ENCODE results near the gene BCL2L2.

The BCL2L2 gene

GRCh38 chr14:23349156-23349845 lies 42.7 kb downstream of the BCL2L2 start:
- Histone ChIP-seq H3K9me3 (ENCODE audit: control insufficient read depth in 2 of 2, low read length in 2 of 2) (no peaks in the 10 kb centered on the region), H3K36me3 (ENCODE audit: control insufficient read depth in 2 of 2, insufficient read depth in 2 of 2, low read length in 2 of 2) (peaks cover 0 to 2% of the 10 kb centered on the region in 2 donors), H3K4me3 (ENCODE audit: low read length in 2 of 2) (no peak overlapping the region), H3K27me3 (ENCODE audit: control insufficient read depth in 1 of 2, insufficient read depth in 2 of 2, low read length in 2 of 2) (no peaks in the 10 kb centered on the region), H3K27ac (ENCODE audit: low read length) (no peak overlapping the region), H3K4me1 (ENCODE audit: control insufficient read depth, insufficient read depth, low read length) (peaks cover 19% of the 10 kb centered on the region), H3K9ac (ENCODE audit: low read length in 2 of 2) (no peak overlapping the region)

- Histone ChIP-seq H3K9me3 (ENCODE audit: control insufficient read depth in 2 of 2, low read length in 2 of 2) (no peaks in the 10 kb centered on the region), H3K4me3 (ENCODE audit: low read length in 2 of 2) (peak overlapping the region; percentile 23 to 81), H3K27me3 (ENCODE audit: control insufficient read depth in 1 of 2, insufficient read depth in 2 of 2, low read length in 2 of 2) (no peaks in the 10 kb centered on the region), H3K9ac (ENCODE audit: low read length in 2 of 2) (peak overlapping the region in 1 of 2 donors; percentile 55), H3K36me3 (ENCODE audit: control insufficient read depth in 2 of 2, insufficient read depth in 2 of 2, low read length in 2 of 2) (peaks cover 0 to 2% of the 10 kb centered on the region in 2 donors), H3K4me1 (ENCODE audit: control insufficient read depth, insufficient read depth, low read length) (peaks cover 19% of the 10 kb centered on the region), H3K27ac (ENCODE audit: low read length) (peak overlapping the region; percentile 42)
These were observed 45.3 kb downstream of the BCL2L2 start for GRCh38 chr14:23351681-23352505.

- Histone ChIP-seq H3K4me3 (ENCODE audit: low read length in 2 of 2) (peak within 1 kb of the TSS; percentile 23 to 81), H3K4me1 (ENCODE audit: control insufficient read depth, insufficient read depth, low read length) (peaks cover 19% of the 10 kb centered on the region), H3K9ac (ENCODE audit: low read length in 2 of 2) (peak within 1 kb of the TSS; percentile 13 to 55), H3K9me3 (ENCODE audit: control insufficient read depth in 2 of 2, low read length in 2 of 2) (no peaks in the 10 kb centered on the region), H3K27me3 (ENCODE audit: control insufficient read depth in 1 of 2, insufficient read depth in 2 of 2, low read length in 2 of 2) (no peaks in the 10 kb centered on the region), H3K27ac (ENCODE audit: low read length) (peak within 1 kb of the TSS; percentile 42), H3K36me3 (ENCODE audit: control insufficient read depth in 2 of 2, insufficient read depth in 2 of 2, low read length in 2 of 2) (peaks cover 0 to 3% of the 10 kb centered on the region in 2 donors)
These were observed 46.1 kb downstream of the BCL2L2 start, which contains the start of gene SLC22A17 for GRCh38 chr14:23352506-23353432. Gene SLC22A17, minus strand, starts transcription at chr14:23352887.

GRCh38 chr14:23353433-23353780 lies 46.8 kb downstream of the BCL2L2 start:
- Histone ChIP-seq H3K27ac (ENCODE audit: low read length) (peak overlapping the region; percentile 42), H3K27me3 (ENCODE audit: control insufficient read depth in 1 of 2, insufficient read depth in 2 of 2, low read length in 2 of 2) (no peaks in the 10 kb centered on the region), H3K4me1 (ENCODE audit: control insufficient read depth, insufficient read depth, low read length) (peaks cover 19% of the 10 kb centered on the region), H3K9ac (ENCODE audit: low read length in 2 of 2) (no peak overlapping the region), H3K9me3 (ENCODE audit: control insufficient read depth in 2 of 2, low read length in 2 of 2) (no peaks in the 10 kb centered on the region), H3K36me3 (ENCODE audit: control insufficient read depth in 2 of 2, insufficient read depth in 2 of 2, low read length in 2 of 2) (peaks cover 0 to 6% of the 10 kb centered on the region in 2 donors), H3K4me3 (ENCODE audit: low read length in 2 of 2) (no peak overlapping the region)

GRCh38 chr14:23354990-23355389 lies 48.4 kb downstream of the BCL2L2 start:
- no peaks in the 10 kb centered on the region for H3K27me3 ChIP-seq (ENCODE audit: control insufficient read depth in 1 of 2, insufficient read depth in 2 of 2, low read length in 2 of 2)
- no peak overlapping the region for H3K9ac ChIP-seq (ENCODE audit: low read length in 2 of 2)
- no peaks in the 10 kb centered on the region for H3K9me3 ChIP-seq (ENCODE audit: control insufficient read depth in 2 of 2, low read length in 2 of 2)
- peaks cover 20% of the 10 kb centered on the region for H3K4me1 ChIP-seq (ENCODE audit: control insufficient read depth, insufficient read depth, low read length)
- peaks cover 0 to 6% of the 10 kb centered on the region in 2 donors for H3K36me3 ChIP-seq (ENCODE audit: control insufficient read depth in 2 of 2, insufficient read depth in 2 of 2, low read length in 2 of 2)
- no peak overlapping the region for H3K27ac ChIP-seq (ENCODE audit: low read length)
- no peak overlapping the region for H3K4me3 ChIP-seq (ENCODE audit: low read length in 2 of 2)

GRCh38 chr14:23355871-23356435 lies 49.3 kb downstream of the BCL2L2 start:
- Histone ChIP-seq H3K27ac (ENCODE audit: low read length) (no peak overlapping the region), H3K4me3 (ENCODE audit: low read length in 2 of 2) (no peak overlapping the region), H3K4me1 (ENCODE audit: control insufficient read depth, insufficient read depth, low read length) (peaks cover 25% of the 10 kb centered on the region), H3K9me3 (ENCODE audit: control insufficient read depth in 2 of 2, low read length in 2 of 2) (no peaks in the 10 kb centered on the region), H3K27me3 (ENCODE audit: control insufficient read depth in 1 of 2, insufficient read depth in 2 of 2, low read length in 2 of 2) (no peaks in the 10 kb centered on the region), H3K36me3 (ENCODE audit: control insufficient read depth in 2 of 2, insufficient read depth in 2 of 2, low read length in 2 of 2) (peaks cover 0 to 9% of the 10 kb centered on the region in 2 donors), H3K9ac (ENCODE audit: low read length in 2 of 2) (no peak overlapping the region)

GRCh38 chr14:23356662-23357061 lies 50.0 kb downstream of the BCL2L2 start:
- H3K4me3 ChIP-seq (ENCODE audit: low read length in 2 of 2), result no peak overlapping the region
- no peaks in the 10 kb centered on the region for H3K27me3 ChIP-seq (ENCODE audit: control insufficient read depth in 1 of 2, insufficient read depth in 2 of 2, low read length in 2 of 2)
- H3K9me3 ChIP-seq (ENCODE audit: control insufficient read depth in 2 of 2, low read length in 2 of 2), result no peaks in the 10 kb centered on the region
- no peak overlapping the region for H3K9ac ChIP-seq (ENCODE audit: low read length in 2 of 2)
- H3K36me3 ChIP-seq (ENCODE audit: control insufficient read depth in 2 of 2, insufficient read depth in 2 of 2, low read length in 2 of 2), result peaks cover 0 to 9% of the 10 kb centered on the region in 2 donors
- no peak overlapping the region for H3K27ac ChIP-seq (ENCODE audit: low read length)
- H3K4me1 ChIP-seq (ENCODE audit: control insufficient read depth, insufficient read depth, low read length), result peaks cover 23% of the 10 kb centered on the region

- Histone ChIP-seq H3K4me3 (ENCODE audit: low read length in 2 of 2) (no peak overlapping the region), H3K27me3 (ENCODE audit: control insufficient read depth in 1 of 2, insufficient read depth in 2 of 2, low read length in 2 of 2) (no peaks in the 10 kb centered on the region), H3K4me1 (ENCODE audit: control insufficient read depth, insufficient read depth, low read length) (peaks cover 19% of the 10 kb centered on the region), H3K36me3 (ENCODE audit: control insufficient read depth in 2 of 2, insufficient read depth in 2 of 2, low read length in 2 of 2) (peaks cover 0 to 9% of the 10 kb centered on the region in 2 donors), H3K9me3 (ENCODE audit: control insufficient read depth in 2 of 2, low read length in 2 of 2) (no peaks in the 10 kb centered on the region), H3K27ac (ENCODE audit: low read length) (no peak overlapping the region), H3K9ac (ENCODE audit: low read length in 2 of 2) (no peak overlapping the region)
These were observed 50.6 kb downstream of the BCL2L2 start for GRCh38 chr14:23357261-23357660.

GRCh38 chr14:23358042-23358441 lies 51.4 kb downstream of the BCL2L2 start:
- Histone ChIP-seq H3K4me1 (ENCODE audit: control insufficient read depth, insufficient read depth, low read length) (peaks cover 14% of the 10 kb centered on the region), H3K9me3 (ENCODE audit: control insufficient read depth in 2 of 2, low read length in 2 of 2) (no peaks in the 10 kb centered on the region), H3K27ac (ENCODE audit: low read length) (no peak overlapping the region), H3K4me3 (ENCODE audit: low read length in 2 of 2) (no peak overlapping the region), H3K9ac (ENCODE audit: low read length in 2 of 2) (no peak overlapping the region), H3K27me3 (ENCODE audit: control insufficient read depth in 1 of 2, insufficient read depth in 2 of 2, low read length in 2 of 2) (no peaks in the 10 kb centered on the region), H3K36me3 (ENCODE audit: control insufficient read depth in 2 of 2, insufficient read depth in 2 of 2, low read length in 2 of 2) (peaks cover 0 to 9% of the 10 kb centered on the region in 2 donors)

- Histone ChIP-seq H3K27me3 (ENCODE audit: control insufficient read depth in 1 of 2, insufficient read depth in 2 of 2, low read length in 2 of 2) (no peaks in the 10 kb centered on the region), H3K36me3 (ENCODE audit: control insufficient read depth in 2 of 2, insufficient read depth in 2 of 2, low read length in 2 of 2) (peaks cover 0 to 9% of the 10 kb centered on the region in 2 donors), H3K4me1 (ENCODE audit: control insufficient read depth, insufficient read depth, low read length) (peaks cover 11% of the 10 kb centered on the region), H3K27ac (ENCODE audit: low read length) (no peak overlapping the region), H3K9me3 (ENCODE audit: control insufficient read depth in 2 of 2, low read length in 2 of 2) (no peaks in the 10 kb centered on the region), H3K4me3 (ENCODE audit: low read length in 2 of 2) (no peak overlapping the region), H3K9ac (ENCODE audit: low read length in 2 of 2) (no peak overlapping the region)
These were observed 52.0 kb downstream of the BCL2L2 start for GRCh38 chr14:23358553-23359166.
